Nephron (organoid): ENCODE results near the gene TBXT.
A peak's percentile ranks its signal among the peaks of the same experiment; 100 is the strongest.

ENCODE experiments used
- H3K27ac Mint-ChIP-seq, 3 experiments: 2 replicates each; pipeline ENCODE4 v1.8.0; 2020; ENCODE audit warnings: mixed read lengths in 3 of 3, mild to moderate bottlenecking in 2 of 3, moderate library complexity in 1 of 3
- H3K27me3 Mint-ChIP-seq: 2 replicates; pipeline ENCODE4 v1.8.0; 2021; ENCODE audit warnings: low read depth, mild to moderate bottlenecking, moderate library complexity, mixed read lengths
- H3K36me3 Mint-ChIP-seq: 2 replicates; pipeline ENCODE4 v1.8.0; 2020; ENCODE audit warnings: low read depth, mixed read lengths
- H3K4me1 Mint-ChIP-seq: 2 replicates; pipeline ENCODE4 v1.8.0; 2020; ENCODE audit warnings: mixed read lengths
- H3K4me3 Mint-ChIP-seq, 3 experiments: 2 replicates each; pipeline ENCODE4 v1.8.0; 2020; ENCODE audit warnings: mild to moderate bottlenecking in 3 of 3, mixed read lengths in 3 of 3, moderate library complexity in 2 of 3
- H3K9me3 Mint-ChIP-seq: 2 replicates; pipeline ENCODE4 v1.8.0; 2020; ENCODE audit warnings: mixed read lengths
- CTCF ChIP-seq, 3 experiments: fragments of 200-600 bp; sonication (generic); IDR thresholded peaks; one replicate each; pipeline ENCODE4 v1.5.0; 2021; ENCODE audit warnings: antibody characterized with exemption in 3 of 3; ENCODE audit not compliant: unreplicated experiment in 3 of 3

Gene TBXT

DNA sequence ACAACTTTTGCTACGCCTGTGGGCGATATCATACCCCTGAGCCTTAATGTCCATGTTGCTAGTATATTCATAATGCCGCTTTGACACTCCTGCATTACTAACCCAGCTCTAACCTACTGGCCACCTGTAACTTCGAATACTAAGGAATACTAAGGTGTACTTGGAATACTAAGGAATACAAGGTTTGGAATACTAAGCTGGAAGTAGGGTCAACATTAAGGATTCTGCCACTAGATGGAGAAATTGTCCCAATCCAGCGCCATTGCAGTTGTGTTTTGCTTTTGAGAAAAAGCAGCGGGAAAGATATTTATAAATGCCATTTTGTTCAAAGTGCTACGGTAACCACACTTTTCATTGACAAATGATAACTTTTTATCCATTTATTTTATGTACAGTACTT is 10.7 kb downstream of the TBXT start:
- peak; percentile 53 to 60 (median 59) for TF ChIP-seq CTCF (IDR thresholded peaks at IDR 0.05; ENCODE audit: unreplicated experiment in 3 of 3)
- Mint-ChIP-seq H3K36me3 (no peaks in the 10 kb centered on the region), H3K4me3 (no peak overlapping the region), H3K4me1 (no peaks in the 10 kb centered on the region), H3K27me3 (peaks cover 35% of the 10 kb centered on the region), H3K9me3 (no peaks in the 10 kb centered on the region), H3K27ac (no peak overlapping the region)

GRCh38 chr6:166153966-166154365 is 13.7 kb downstream of the TBXT start:
- Mint-ChIP-seq H3K27ac (no peak overlapping the region), H3K9me3 (peaks cover 11% of the 10 kb centered on the region), H3K4me1 (no peaks in the 10 kb centered on the region), H3K4me3 (no peak overlapping the region), H3K36me3 (peaks cover 3% of the 10 kb centered on the region), H3K27me3 (peaks cover 7% of the 10 kb centered on the region)
- TF ChIP-seq CTCF (IDR thresholded peaks at IDR 0.05; ENCODE audit: unreplicated experiment in 3 of 3), result no peak

DNA sequence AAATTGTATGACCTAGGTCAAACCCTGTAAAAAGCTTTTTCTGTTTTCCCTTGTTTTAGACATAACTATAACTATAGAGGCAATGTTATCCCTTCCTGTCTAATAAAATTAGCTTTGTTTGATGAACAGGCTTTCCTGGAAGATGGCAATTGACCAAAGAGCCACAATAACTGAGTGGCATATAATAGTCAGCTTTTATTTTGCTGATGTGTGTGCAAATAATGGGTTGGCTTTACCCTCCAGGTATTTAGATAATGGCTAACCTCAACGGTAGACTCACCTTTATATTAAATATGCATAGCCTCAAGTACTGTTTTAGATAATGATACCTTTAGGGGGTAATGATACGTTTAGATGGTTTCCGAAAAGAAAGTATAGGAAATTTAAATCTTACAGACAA is 15.0 kb downstream of the TBXT start:
- Mint-ChIP-seq H3K9me3 (peaks cover 11% of the 10 kb centered on the region), H3K4me1 (no peaks in the 10 kb centered on the region), H3K36me3 (peaks cover 3% of the 10 kb centered on the region), H3K27ac (no peak overlapping the region), H3K27me3 (peaks cover 7% of the 10 kb centered on the region), H3K4me3 (no peak overlapping the region)
- TF ChIP-seq CTCF (IDR thresholded peaks at IDR 0.05; ENCODE audit: unreplicated experiment in 3 of 3), result no peak

DNA sequence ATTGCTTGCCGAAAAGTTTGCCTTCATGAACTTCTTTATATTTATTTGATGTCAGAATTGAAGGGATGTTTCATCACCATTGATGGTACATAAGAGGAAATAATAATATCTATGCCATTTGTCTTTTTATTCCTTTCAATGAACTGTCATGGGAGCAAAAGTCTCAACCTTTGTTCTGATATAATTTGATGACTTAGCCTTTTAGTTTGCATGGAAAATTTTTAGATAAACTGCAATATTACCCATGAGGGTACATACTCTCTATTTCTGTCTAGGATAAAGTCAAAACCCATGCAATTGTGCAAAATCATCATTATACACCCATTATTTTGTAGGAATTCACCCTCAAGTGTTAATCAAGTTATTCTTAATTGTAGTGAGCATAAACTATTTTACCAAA is 15.9 kb downstream of the TBXT start:
- Mint-ChIP-seq H3K9me3 (peaks cover 11% of the 10 kb centered on the region), H3K27ac (no peak overlapping the region), H3K36me3 (peaks cover 3% of the 10 kb centered on the region), H3K27me3 (peaks cover 7% of the 10 kb centered on the region), H3K4me1 (no peaks in the 10 kb centered on the region), H3K4me3 (no peak overlapping the region)
- no peak for TF ChIP-seq CTCF (IDR thresholded peaks at IDR 0.05; ENCODE audit: unreplicated experiment in 3 of 3)

GRCh38 chr6:166145751-166146150 is 21.9 kb downstream of the TBXT start:
- Mint-ChIP-seq H3K27ac (no peak overlapping the region), H3K9me3 (peaks cover 9% of the 10 kb centered on the region), H3K4me1 (no peaks in the 10 kb centered on the region), H3K27me3 (peaks cover 24% of the 10 kb centered on the region), H3K4me3 (no peak overlapping the region), H3K36me3 (no peaks in the 10 kb centered on the region)
- no peak for TF ChIP-seq CTCF (IDR thresholded peaks at IDR 0.05; ENCODE audit: unreplicated experiment in 3 of 3)

DNA sequence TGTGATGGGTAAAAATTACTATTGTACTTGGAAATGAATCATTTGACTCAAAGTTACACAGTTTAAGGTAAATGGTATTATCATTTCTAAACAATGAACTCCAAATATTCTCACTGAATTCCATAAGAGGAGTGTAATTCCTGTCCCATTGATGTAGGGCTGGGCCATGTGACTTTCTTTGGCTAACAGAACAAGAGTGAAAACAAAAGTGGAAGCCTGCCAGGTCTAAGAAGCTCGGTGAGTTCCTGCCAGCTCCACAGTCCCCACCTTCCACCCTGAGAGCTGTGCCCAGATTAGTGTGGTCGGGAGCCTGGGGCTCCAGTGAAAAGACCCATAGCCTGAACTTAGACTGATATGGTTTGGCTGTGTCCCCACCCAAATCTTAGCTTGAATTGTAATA is 24.6 kb downstream of the TBXT start:
- H3K4me1 Mint-ChIP-seq, result no peaks in the 10 kb centered on the region
- H3K4me3 Mint-ChIP-seq, result no peak overlapping the region
- no peaks in the 10 kb centered on the region for H3K36me3 Mint-ChIP-seq
- no peak overlapping the region for H3K27ac Mint-ChIP-seq
- H3K9me3 Mint-ChIP-seq, result peaks cover 4% of the 10 kb centered on the region
- TF ChIP-seq CTCF (IDR thresholded peaks at IDR 0.05; ENCODE audit: unreplicated experiment in 3 of 3), result no peak
- H3K27me3 Mint-ChIP-seq, result peaks cover 23% of the 10 kb centered on the region
